Upper lobe of left lung (tissue), 6 donors: ENCODE data around the gene AKT1. TPM values are rescaled to one million over a fixed set of nuclear protein-coding genes. Genes with fewer than 3 reads are reported as not detected.
A peak's percentile ranks its signal among the peaks of the same experiment; 100 is the strongest.

ENCODE experiments used
- ATAC-seq, 2 donors: fragments of 200-7000 bp; cut with Tn5 transposase; one replicate each; pipeline ENCODE4 v1.9.1; 2022; ENCODE audit warnings: mild to moderate bottlenecking in 2 of 2, moderate library complexity in 2 of 2; ENCODE audit not compliant: low FRiP score in 2 of 2
- DNase-seq, 2 donors: peaks; one replicate each; pipeline ENCODE4 v3.0.0-alpha.2; 2019 to 2020
- H3K27ac ChIP-seq, 4 donors: fragments of 200-600 bp; sonication (generic); one replicate each; pipeline ENCODE4 v1.5.1; 2016 to 2019
- H3K27me3 ChIP-seq, 4 donors: fragments of 200-600 bp; sonication (generic); one replicate each; pipeline ENCODE4 v1.5.1; 2017 to 2019
- H3K36me3 ChIP-seq, 4 donors: fragments of 200-600 bp; sonication (generic); one replicate each; pipeline ENCODE4 v1.5.1; 2016 to 2019
- H3K4me1 ChIP-seq, 4 donors: fragments of 200-600 bp; sonication (generic); one replicate each; pipeline ENCODE4 v1.5.1; 2018 to 2019
- H3K4me3 ChIP-seq, 4 donors: fragments of 200-600 bp; sonication (generic); one replicate each; pipeline ENCODE4 v1.5.1; 2017 to 2019; ENCODE audit warnings: mild to moderate bottlenecking in 2 of 4, moderate library complexity in 1 of 4
- H3K9me3 ChIP-seq, 4 donors: fragments of 200-600 bp; sonication (generic); one replicate each; pipeline ENCODE4 v1.5.1; 2018 to 2019
- EP300 ChIP-seq, 4 donors: sonication (generic); formaldehyde crosslinking; IDR thresholded peaks; one replicate each; pipeline ENCODE4 v1.5.1; 2017; ENCODE audit warnings: antibody characterized with exemption in 4 of 4, control low read depth in 2 of 4
- POLR2A ChIP-seq, 4 donors: fragments of 450-650 bp; IDR thresholded peaks; one replicate each; pipeline ENCODE4 v1.5.1; 2016 to 2017; ENCODE audit warnings: antibody characterized with exemption in 4 of 4, mild to moderate bottlenecking in 2 of 4
- POLR2AphosphoS5 ChIP-seq, 2 donors: sonication (generic); formaldehyde crosslinking; IDR thresholded peaks; one replicate each; pipeline ENCODE4 v1.5.1; 2017; ENCODE audit warnings: antibody characterized with exemption in 2 of 2
- WGBS, 2 donors: methylation state at CpG; one replicate each; pipeline ENCODE4 v1.1.5; 2017 to 2018; 5-methylcytosine and 5-hydroxymethylcytosine counted together
- total RNA-seq, 6 donors: library from RNA; depleted of rRNA in 4 of 6; stranded (reverse); fragments of >200 nt in 4 of 6; gene quantifications; one replicate each; pipeline versions ENCODE4 v1.1.0 to v1.2.1, GENCODE V29; 2016 to 2021
- TF ChIP-seq, protein P1 (sequence below), 6 experiments: fragments of 450-650 bp in 4 of 6; fragments of 200-600 bp in 2 of 6; sonication (generic) in 2 of 6; IDR thresholded peaks; one replicate each; pipeline ENCODE4 v1.5.1; 2016 to 2019; ENCODE audit warnings: antibody characterized with exemption in 6 of 6
- donor health status: DM: no; HTN: no; CAD: no; lungs with moderate emphysema.
- donor health status: DM: no; HTN: yes; CAD: no; lungs with severe emphysema.

Gene AKT1
- total RNA-seq, 6 donors from 2014 or later: 122 to 283 (median 191) TPM

- H3K27me3 ChIP-seq: no peaks in the 10 kb centered on the region
- no peaks in the 10 kb centered on the region for H3K36me3 ChIP-seq
- WGBS, 2 donors: 90 to 93% methylated on average over 4 to 6 of the region's 6 CpGs
- no peaks in the 10 kb centered on the region for H3K9me3 ChIP-seq
- H3K4me3 ChIP-seq: no peak overlapping the region
- H3K4me1 ChIP-seq: peaks cover 24 to 39% (median 34%) of the 10 kb centered on the region in 4 donors
- ATAC-seq (no peak), DNase-seq (peak in 1 of 2 donors; percentile 49)
- no peak overlapping the region for H3K27ac ChIP-seq
- TF ChIP-seq EP300 (IDR thresholded peaks at IDR 0.05) (no peak), POLR2AphosphoS5 (IDR thresholded peaks at IDR 0.05) (no peak), POLR2A (IDR thresholded peaks at IDR 0.05) (no peak)
- TF ChIP-seq, protein P1, sequence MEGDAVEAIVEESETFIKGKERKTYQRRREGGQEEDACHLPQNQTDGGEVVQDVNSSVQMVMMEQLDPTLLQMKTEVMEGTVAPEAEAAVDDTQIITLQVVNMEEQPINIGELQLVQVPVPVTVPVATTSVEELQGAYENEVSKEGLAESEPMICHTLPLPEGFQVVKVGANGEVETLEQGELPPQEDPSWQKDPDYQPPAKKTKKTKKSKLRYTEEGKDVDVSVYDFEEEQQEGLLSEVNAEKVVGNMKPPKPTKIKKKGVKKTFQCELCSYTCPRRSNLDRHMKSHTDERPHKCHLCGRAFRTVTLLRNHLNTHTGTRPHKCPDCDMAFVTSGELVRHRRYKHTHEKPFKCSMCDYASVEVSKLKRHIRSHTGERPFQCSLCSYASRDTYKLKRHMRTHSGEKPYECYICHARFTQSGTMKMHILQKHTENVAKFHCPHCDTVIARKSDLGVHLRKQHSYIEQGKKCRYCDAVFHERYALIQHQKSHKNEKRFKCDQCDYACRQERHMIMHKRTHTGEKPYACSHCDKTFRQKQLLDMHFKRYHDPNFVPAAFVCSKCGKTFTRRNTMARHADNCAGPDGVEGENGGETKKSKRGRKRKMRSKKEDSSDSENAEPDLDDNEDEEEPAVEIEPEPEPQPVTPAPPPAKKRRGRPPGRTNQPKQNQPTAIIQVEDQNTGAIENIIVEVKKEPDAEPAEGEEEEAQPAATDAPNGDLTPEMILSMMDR (IDR thresholded peaks at IDR 0.05): no peak
Observed at GRCh38 chr14:104734051-104734587, 61.4 kb downstream of the AKT1 start.

- Histone ChIP-seq H3K27ac (peak overlapping the region in 1 of 4 donors; percentile 8), H3K27me3 (no peaks in the 10 kb centered on the region), H3K4me3 (no peak overlapping the region), H3K9me3 (no peaks in the 10 kb centered on the region), H3K4me1 (peaks cover 24 to 39% (median 34%) of the 10 kb centered on the region in 4 donors), H3K36me3 (no peaks in the 10 kb centered on the region)
- TF ChIP-seq EP300 (IDR thresholded peaks at IDR 0.05) (no peak), POLR2A (IDR thresholded peaks at IDR 0.05) (no peak)
- peak in 1 of 2 donors; percentile 73 for DNase-seq
- no peak for ATAC-seq
- 55 to 91% methylated on average over 7 to 19 of the region's 23 CpGs for WGBS, 2 donors
Observed at GRCh38 chr14:104732931-104733681, 62.4 kb downstream of the AKT1 start.

DNA sequence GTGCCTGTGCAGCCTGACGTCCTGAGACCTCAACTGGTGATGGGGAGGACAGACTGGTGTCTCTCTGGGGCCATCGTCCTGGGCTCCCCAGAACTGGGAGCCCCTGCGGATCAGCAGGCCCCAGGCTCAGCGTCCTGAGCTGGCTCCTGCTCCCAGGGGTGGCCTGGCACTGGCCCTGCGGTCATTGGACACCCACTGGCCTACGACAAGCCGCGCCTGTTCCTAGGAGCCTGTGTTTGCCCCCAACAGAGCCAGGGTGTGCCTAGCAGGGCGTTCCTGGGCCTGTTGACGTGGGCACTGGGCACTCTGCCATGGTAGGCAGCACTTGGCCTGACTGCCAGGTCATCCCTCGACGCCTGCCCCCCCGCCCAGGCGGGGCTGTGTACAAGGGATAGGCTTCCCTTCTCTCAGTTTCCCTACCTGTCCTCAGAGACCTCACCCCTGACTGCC, 63.2 kb downstream of the AKT1 start:
- DNase-seq (peak; percentile 73 to 86), ATAC-seq (peak in 1 of 2 donors; percentile 60)
- H3K4me3 ChIP-seq: no peak overlapping the region
- WGBS, 2 donors: 62% methylated on average over 7 of the region's 14 CpGs; no CpG with 5 or more reads in 1 of the 2 donors
- H3K9me3 ChIP-seq: no peaks in the 10 kb centered on the region
- peak overlapping the region in 1 of 4 donors; percentile 26 for H3K27ac ChIP-seq
- no peaks in the 10 kb centered on the region for H3K27me3 ChIP-seq
- H3K36me3 ChIP-seq: no peaks in the 10 kb centered on the region
- TF ChIP-seq POLR2AphosphoS5 (IDR thresholded peaks at IDR 0.05): no peak
- TF ChIP-seq, protein P1 (IDR thresholded peaks at IDR 0.05): no peak
- TF ChIP-seq EP300 (IDR thresholded peaks at IDR 0.05): no peak
- peak in 1 of 4 donors; percentile 12 for TF ChIP-seq POLR2A (IDR thresholded peaks at IDR 0.05)
- peaks cover 24 to 39% (median 34%) of the 10 kb centered on the region in 4 donors for H3K4me1 ChIP-seq

DNA sequence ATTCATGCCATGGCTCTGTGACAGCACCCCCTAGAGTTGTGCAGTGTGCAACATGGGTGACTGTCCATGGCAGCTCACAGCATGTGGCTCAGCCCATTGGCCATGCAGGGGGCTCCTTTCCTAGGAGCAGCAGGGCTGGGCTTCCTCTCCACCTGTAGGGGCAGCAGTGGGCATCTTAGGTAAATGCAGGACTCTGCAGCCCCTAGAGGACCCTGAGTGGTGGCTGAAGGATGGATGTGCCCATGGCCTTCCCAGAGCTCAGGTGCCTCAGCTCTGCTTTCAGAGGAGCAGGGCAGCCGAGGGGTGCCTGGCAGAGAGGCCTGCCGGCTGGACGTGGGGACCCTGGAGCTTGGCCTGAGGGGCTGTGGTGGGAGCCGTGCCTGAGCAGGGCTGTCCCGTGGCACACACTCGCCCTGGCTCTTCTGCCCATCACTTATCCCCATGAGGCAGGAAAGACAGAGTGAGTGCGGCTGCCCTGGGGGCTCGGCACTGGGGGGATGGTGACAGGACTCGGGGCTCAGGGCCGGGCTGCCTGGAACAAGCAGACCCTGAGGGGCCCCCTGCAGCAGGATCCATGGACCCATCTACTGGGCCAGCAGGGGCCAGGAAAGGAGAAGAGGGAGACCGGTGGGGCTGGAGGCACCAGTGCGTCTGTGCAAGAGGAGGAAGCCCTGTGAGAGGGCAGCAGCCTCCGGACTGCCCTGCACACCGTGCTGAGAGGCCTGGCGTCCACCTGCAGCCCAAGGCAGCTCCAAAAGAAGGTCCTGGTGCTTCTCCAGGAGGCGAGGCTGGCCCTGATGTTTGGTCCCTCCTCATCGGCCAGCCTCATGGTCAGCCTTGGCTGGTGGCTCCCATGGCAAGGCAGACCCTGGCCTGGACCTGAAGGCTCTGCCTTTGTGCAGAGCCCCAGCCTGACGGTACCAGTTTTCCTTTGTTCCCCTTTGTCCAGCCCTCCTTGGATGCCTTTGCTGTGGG, 63.9 kb downstream of the AKT1 start:
- TF ChIP-seq, protein P1 (IDR thresholded peaks at IDR 0.05): no peak
- no peak for TF ChIP-seq POLR2AphosphoS5 (IDR thresholded peaks at IDR 0.05)
- TF ChIP-seq POLR2A (IDR thresholded peaks at IDR 0.05): no peak
- no peak for TF ChIP-seq EP300 (IDR thresholded peaks at IDR 0.05)
- WGBS, 2 donors: 92 to 100% methylated on average over 11 to 18 of the region's 18 CpGs
- no peaks in the 10 kb centered on the region for H3K9me3 ChIP-seq
- H3K4me1 ChIP-seq: peaks cover 23 to 31% (median 27%) of the 10 kb centered on the region in 4 donors
- H3K36me3 ChIP-seq: no peaks in the 10 kb centered on the region
- DNase-seq (peak in 1 of 2 donors; percentile 74), ATAC-seq (no peak)
- H3K4me3 ChIP-seq: no peak overlapping the region
- peak overlapping the region in 1 of 4 donors; percentile 26 for H3K27ac ChIP-seq
- no peaks in the 10 kb centered on the region for H3K27me3 ChIP-seq
